ENCODE data around the gene RIOX2.
"Not testable (repeated sequence)": the region's sequence is repeated elsewhere in the genome, so short reads cannot be mapped to it uniquely, and the experiment has no call there.

Gene RIOX2

GRCh38 chr3:97952280-97952679, 20.0 kb downstream of the RIOX2 start:
- no peak for DNase-seq

DNA sequence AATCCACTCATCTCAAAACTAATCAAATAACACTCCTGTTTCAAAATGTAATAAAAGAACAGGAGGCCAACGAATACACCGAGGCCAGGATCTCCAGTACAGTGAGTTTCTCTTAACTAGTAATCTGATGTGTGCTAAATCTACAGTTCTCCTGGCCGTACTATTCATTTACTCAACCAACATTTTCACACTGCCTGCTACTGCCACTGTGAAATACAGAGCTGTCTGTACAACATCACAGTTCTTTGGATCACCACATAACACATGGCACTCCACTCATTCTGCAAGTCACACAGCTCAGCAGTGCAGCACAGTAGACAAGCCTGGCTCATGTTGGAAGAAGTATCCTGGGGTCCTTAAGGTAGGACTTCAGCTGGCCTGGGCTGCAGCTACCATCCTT, 21.9 kb downstream of the RIOX2 start:
- DNase-seq: no peak

GRCh38 chr3:97949743-97950142, 22.5 kb downstream of the RIOX2 start:
- DNase-seq: no peak

DNA sequence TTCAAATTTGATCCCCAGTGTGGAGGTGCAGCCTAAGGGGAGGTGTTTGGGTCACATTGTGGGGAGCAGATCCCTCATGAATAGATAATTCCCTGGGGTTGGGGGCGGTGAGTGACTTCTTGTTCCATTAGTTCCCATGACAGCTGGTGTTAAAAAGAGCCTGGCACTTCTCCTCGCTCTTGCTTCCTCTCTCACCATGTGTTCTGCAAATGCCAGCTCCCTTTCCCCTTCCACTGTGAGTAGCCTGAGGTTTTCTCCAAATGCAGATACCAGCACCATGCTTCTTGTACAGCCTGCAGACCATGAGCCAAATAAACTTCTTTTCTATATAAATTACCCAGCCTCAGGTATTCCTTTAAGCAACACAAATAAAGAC, 23.1 kb downstream of the RIOX2 start:
- no peak for DNase-seq

GRCh38 chr3:97948351-97949109, 23.7 kb downstream of the RIOX2 start:
- no peak for DNase-seq

- no peak for DNase-seq
These were observed 29.3 kb downstream of the RIOX2 start for GRCh38 chr3:97942801-97943546.

DNA sequence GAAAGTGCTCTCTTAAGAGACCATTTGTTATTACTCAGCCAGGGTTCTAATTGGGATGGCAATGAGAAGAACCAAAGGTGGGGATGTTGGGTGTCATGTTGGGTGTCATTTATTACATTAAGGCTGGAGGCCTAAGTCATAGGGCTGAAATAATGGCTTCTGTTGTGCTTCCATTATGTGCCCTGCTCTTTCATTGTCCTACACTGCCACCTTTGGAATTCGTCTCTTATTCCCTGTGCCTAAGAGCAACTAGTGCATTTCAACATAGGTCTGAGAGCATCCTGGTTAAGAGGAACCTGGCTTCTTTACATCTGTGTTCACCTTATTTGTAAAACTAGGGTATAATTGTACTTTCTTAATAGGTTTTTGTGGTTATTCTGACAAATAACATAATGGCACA, 32.2 kb downstream of the RIOX2 start:
- no peak for DNase-seq

- DNase-seq: no peak
These were observed 32.8 kb downstream of the RIOX2 start for GRCh38 chr3:97939401-97939800.

GRCh38 chr3:97938444-97938843, 33.8 kb downstream of the RIOX2 start:
- DNase-seq: no peak

DNA sequence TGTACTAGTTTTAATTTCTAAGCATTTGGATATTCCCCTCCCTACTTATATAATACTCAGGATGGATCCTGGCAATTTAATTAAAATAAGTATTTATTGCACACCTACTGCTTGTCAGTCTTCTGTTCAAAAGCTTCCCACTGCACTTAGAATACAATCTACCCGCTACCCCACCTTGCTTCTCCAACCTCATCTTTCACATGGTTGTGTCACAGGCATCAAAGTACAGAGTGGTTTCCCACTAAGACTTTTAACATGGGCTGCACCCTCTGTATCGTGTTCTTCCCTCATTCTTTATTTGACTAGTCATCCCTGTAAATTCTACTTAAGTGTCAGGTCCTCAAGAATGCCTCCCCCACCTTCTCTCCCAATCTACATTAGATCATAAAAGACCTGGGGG, 35.0 kb downstream of the RIOX2 start:
- no peak for DNase-seq

GRCh38 chr3:97935842-97936241, 36.4 kb downstream of the RIOX2 start:
- no peak for DNase-seq

DNA sequence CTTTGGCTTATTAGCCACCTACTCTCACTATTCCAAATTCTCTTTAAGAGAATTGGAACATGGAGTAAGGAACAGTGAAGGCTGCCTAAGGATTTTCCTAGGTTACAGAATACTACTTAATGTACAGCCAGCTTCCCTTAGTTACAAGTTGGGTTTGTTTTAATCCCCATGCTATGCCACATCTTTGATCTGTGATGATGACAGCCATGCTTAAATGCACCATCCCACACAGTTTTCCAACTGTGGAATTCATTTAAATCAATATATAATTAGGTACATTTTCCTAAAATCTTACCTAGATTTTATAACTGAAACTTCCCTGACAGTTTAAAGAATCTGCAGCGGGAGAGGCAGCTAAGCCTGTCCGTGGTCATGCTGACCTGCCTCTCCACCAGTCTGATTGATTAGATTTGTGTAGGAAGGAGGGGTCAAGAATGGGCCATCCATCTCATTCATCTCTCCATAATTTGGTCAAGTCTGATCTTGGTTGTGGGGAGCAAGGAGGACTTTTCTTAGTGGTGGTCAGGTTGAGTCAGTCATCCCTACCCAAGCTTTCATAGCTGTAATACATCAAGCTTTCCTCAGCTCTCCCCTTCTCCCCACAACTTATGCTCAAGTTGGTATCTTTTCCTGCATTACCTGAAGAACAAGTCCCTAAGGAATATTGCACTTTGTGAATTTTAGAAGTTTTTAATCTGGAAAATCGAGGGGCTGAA, 37.1 kb downstream of the RIOX2 start:
- no peak for DNase-seq

DNA sequence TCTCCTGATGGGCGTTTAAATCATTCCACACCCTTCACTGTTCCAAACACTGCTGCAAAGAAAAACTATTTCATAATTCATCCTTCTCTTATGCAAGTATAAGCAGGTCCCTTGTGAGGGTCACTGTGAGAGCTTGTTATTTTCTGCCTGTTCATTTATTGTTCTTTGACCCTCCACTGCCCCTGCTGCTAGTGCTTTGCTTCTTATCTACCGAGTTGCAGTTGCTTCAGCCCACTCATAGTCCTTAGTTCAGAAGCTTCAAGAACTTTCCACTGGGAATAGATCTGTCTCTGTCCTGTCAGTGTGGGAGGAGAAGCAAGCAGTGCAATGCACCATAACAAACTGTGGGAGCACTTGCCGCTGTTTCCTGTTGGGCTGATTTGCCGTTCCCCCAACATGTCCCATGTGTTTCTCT, 39.8 kb downstream of the RIOX2 start:
- DNase-seq: no peak

DNA sequence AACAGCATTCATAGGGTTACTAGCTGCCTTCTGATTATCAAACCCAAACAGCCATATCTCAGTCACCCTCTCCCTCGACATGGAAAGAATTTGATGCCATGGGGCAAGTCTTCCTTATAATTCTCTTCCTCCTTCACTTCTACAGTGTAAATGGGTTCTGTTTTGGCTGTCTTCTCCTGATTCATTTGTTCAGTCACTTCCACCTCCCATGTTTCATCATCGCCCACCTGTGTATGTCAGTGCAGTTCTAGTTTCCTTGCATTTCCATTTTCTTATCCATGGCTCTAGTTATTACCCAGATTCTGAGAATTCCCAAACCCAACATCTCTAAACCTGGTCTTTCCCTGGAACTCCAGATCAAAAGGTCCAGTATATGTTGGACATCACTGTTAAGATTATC, 41.0 kb downstream of the RIOX2 start:
- no peak for DNase-seq

GRCh38 chr3:97930018-97930417, 42.2 kb downstream of the RIOX2 start:
- DNase-seq: no peak

DNA sequence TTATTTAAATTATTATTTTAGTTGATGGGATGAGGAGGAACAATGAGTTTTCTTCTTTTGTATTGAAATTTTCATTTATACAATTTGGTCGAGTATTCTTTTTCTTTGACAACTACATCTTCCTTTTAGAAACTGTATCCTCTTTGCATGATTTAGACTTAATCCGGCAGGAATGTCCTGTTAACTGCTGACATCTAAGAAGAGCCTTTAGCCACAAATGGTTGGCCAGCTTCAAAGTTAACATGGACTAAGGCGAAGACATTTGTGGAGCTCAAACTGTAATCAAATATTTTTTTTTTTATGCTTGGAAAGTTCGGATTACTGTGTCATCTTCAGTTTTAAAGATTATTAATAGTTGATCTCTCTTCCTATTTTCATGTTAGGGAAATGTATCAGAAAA, 43.2 kb downstream of the RIOX2 start:
- no peak for DNase-seq

DNA sequence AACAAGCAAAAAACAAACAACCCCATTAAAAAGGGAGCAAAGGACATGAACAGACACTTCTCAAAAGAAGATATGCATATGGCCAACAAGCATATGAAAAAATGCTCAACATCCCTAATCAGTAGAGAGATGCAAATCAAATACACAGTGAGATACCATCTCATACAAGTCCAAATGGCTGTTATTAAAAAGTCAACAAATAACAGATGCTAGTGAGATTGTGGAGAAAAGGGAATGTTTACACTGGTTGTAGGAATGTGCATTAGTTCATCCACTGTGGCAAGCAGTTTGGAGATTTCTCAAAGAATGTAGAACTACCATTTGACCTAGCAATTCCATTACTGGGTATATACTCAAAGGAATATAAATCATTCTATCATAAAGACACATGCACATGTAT, 44.5 kb downstream of the RIOX2 start:
- DNase-seq: no peak

DNA sequence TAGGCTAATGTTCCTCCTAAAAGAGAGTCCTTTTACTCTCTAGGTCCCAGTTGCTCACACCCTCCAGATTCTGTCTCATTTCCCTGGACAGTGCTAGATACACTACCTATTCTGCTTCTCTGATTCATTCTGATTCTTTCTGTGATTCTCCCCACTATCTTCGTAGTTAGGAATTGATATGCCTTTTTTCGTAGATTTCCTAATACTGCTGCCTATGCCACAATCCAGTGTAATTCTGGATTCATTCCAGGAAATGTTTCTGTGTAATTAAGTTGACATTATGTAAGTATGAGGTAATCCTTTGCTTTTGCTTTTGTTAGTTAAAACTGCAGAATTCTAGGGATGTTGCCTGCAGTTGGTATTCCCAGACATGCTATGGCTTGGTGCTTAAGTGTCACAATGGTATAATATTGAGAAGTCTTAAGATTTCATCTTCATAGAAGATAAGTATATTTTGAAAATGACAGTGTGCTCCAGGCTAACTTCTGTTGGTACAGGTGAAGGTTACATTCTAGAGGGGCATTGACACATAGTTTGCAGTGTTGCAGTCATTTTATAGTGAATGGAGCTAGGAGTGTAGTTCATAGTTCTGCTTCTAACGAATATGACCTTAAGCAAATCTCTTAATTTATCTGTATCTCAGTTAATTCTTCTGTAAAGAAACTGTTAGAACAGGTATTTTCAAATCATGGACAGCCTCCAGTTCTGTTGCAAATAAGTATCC, 54.3 kb downstream of the RIOX2 start:
- no peak for DNase-seq

DNA sequence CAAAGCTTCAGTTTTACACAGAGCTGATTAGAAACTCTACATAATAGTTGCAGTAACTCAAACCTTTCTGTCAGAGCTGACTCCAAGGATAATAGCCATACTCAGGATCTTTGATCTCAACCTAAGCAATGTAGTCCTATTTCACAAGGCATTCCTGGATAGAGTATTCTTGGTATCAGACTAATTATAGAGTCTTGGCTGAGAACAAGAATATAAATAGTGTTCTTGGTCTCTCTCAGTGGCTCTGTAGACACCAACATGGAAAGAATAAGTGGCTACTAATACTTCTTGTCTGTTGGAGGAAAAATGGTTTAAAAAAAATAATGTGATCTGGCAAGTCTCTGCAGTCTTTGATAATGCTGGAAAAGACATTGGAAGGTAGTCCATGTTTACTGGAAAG, 55.7 kb downstream of the RIOX2 start:
- DNase-seq: no peak

DNA sequence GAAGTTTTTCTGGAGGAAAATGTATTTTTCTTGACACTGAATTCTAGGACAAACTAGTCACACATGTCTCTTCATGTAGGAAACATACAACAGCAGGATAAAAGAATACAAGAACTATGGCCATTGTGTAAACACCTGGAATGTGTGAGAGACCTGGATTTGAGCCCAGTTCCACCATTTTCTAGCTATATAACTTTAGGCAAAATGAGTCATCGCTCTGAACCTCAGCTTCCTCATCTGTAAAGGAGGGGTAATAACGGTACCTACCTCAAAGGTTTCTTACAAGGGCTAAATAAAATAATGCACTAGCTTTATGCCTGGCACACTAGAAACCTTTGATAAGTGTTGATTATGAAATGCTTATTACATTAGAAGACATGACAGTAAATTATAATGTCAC, 57.8 kb downstream of the RIOX2 start:
- no peak for DNase-seq

DNA sequence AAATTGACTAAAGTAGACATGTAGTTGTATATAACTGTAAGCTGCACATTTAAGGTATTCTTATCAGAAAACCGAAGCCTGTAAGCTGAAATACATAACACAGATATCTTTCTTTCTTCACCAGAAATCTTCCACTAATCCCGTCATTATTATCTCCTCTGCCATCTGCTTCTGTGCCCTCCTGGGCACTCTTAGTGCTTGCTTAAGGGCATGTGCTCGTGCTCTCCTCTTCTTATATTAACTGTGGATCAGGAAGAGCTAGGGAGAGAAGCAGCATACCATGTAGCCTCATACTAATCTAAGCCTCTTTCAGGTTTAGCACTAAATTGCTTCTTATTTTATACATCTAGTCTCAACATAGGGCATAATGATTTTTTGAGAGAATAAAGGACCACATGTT, 60.8 kb downstream of the RIOX2 start:
- DNase-seq: no peak

DNA sequence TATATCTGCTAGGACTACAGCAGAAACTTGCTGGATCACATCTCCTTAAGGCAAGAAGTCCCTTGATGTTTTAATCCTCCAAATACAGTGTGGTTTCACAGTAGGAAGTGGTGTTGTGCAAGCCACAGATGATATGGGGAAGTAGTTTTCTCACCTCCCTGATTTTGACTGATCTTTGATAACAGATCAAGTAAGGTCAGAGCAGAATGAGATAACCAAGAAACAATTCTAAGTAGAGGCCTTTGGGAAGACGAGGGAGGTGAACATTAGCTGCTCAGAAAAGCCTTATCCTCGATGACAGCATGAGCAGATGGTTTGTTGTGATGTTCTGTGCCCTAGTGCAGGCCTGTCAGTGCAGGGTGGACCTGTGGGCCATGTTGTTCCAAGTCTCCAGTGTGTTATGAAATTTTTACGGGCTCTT, 61.3 kb downstream of the RIOX2 start:
- DNase-seq: no peak

DNA sequence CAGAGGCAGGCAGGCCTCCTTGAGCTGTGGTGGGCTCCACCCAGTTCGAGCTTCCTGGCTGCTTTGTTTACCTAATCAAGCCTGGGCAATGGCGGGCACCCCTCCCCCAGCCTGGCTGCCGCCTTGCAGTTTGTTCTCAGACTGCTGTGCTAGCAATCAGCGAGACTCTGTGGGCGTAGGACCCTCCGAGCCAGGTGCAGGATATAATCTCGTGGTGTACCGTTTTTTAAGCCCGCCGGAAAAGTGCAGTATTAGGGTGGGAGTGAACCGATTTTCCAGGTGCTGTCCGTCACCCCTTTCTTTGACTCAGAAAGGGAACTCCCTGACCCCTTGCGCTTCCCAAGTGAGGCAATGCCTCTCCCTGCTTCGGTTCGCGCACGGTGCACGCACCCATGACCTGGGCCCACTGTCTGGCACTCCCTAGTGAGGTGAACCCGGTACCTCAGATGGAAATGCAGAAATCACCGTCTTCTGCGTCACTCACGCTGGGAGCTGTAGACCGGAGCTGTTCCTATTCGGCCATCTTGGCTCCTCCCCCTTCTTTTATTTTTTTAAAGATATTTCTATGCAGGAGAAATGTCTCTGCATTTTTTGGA, 61.9 kb downstream of the RIOX2 start:
- DNase-seq: not testable (repeated sequence)

Data from left hindlimb (tissue), 1 donor.